Measurements from ENCODE around the gene PPP1R16B.
A peak's percentile ranks its signal among the peaks of the same experiment; 100 is the strongest.

PPP1R16B gene

GRCh38 chr20:38902601-38903000, 97.1 kb downstream of the PPP1R16B start:
- DNase-seq = no peak

GRCh38 chr20:38903335-38903734, 97.8 kb downstream of the PPP1R16B start:
- no peak for DNase-seq

- DNase-seq = no peak
Measured at GRCh38 chr20:38905375-38905774, 99.9 kb downstream of the PPP1R16B start.

- no peak for DNase-seq
Measured at GRCh38 chr20:38907918-38908677, 102.6 kb downstream of the PPP1R16B start.

- no peak for DNase-seq
Measured at GRCh38 chr20:38915355-38915754, 109.9 kb downstream of the PPP1R16B start.

- peak in 1 of 2 donors; percentile 3 for DNase-seq
Measured at GRCh38 chr20:38917657-38918056, 112.2 kb downstream of the PPP1R16B start.

GRCh38 chr20:38918172-38918571, 112.7 kb downstream of the PPP1R16B start:
- no peak for DNase-seq

- no peak for DNase-seq
Measured at GRCh38 chr20:38919683-38920082, 114.2 kb downstream of the PPP1R16B start.

GRCh38 chr20:38920411-38920810, 114.9 kb downstream of the PPP1R16B start:
- no peak for DNase-seq

GRCh38 chr20:38920851-38921250, 115.4 kb downstream of the PPP1R16B start:
- no peak for DNase-seq

GRCh38 chr20:38924718-38925117, 119.2 kb downstream of the PPP1R16B start:
- no peak for DNase-seq

GRCh38 chr20:38926142-38926933, 120.8 kb downstream of the PPP1R16B start, which contains the start of gene FAM83D:
Gene FAM83D (plus strand): TSS chr20:38926417. CDS start chr20:38926443, 26 bp downstream.
- peak; percentile 99 for DNase-seq

GRCh38 chr20:38926934-38927616, 121.6 kb downstream of the PPP1R16B start:
- DNase-seq = no peak

- DNase-seq = no peak
Measured at GRCh38 chr20:38927902-38928578, 122.5 kb downstream of the PPP1R16B start.

GRCh38 chr20:38930242-38930569, 124.7 kb downstream of the PPP1R16B start:
- DNase-seq = no peak

- no peak for DNase-seq
Measured at GRCh38 chr20:38931984-38932383, 126.5 kb downstream of the PPP1R16B start.

- no peak for DNase-seq
Measured at GRCh38 chr20:38932457-38933120, 127.1 kb downstream of the PPP1R16B start.

GRCh38 chr20:38934530-38934929, 129.0 kb downstream of the PPP1R16B start:
- DNase-seq = no peak

- peak; percentile 5 to 6 for DNase-seq
Measured at GRCh38 chr20:38935285-38935684, 129.8 kb downstream of the PPP1R16B start.

GRCh38 chr20:38935967-38936407, 130.5 kb downstream of the PPP1R16B start:
- no peak for DNase-seq

- DNase-seq = no peak
Measured at GRCh38 chr20:38937000-38937399, 131.5 kb downstream of the PPP1R16B start.

- DNase-seq = no peak
Measured at GRCh38 chr20:38937978-38938473, 132.5 kb downstream of the PPP1R16B start.

All from inflammatory macrophage (primary cell).